ENCODE measurements around the gene SPOUT1. TPM values are rescaled to one million over a fixed set of nuclear protein-coding genes. Genes with fewer than 3 reads are reported as not detected.

SPOUT1 gene
- total and polyA plus RNA-seq, 2 of the 13 experiments (the other 11 are each of a cell fraction or from before 2014, with no cell fraction given): 39.0 to 45.8 TPM

- peak; percentile 60 for TF ChIP-seq MXD1 (CRISPR knock-in tag; IDR thresholded peaks at IDR 0.05)
- 0 out of 2 replicates have a peak, but pooled peaks have one; percentile 57 for TF ChIP-seq ZNF572 (CRISPR knock-in tag; IDR thresholded peaks at IDR 0.05)
- TF ChIP-seq SETDB1 (CRISPR knock-in tag; IDR thresholded peaks at IDR 0.05; ENCODE audit: borderline replicate concordance): no peak
- TF ChIP-seq ZNF543 (CRISPR knock-in tag; IDR thresholded peaks at IDR 0.05): 0 out of 2 replicates have a peak, but pooled peaks have one; percentile 36
- TF ChIP-seq ZNF143 (CRISPR knock-in tag; IDR thresholded peaks at IDR 0.05): peak; percentile 45; the same call in 1 of the 2 replicates
- peak; percentile 81; the same call in 1 of the 2 replicates for TF ChIP-seq FOXC1 (CRISPR knock-in tag; IDR thresholded peaks at IDR 0.05; ENCODE audit: borderline replicate concordance)
- TF ChIP-seq SMAD3 (CRISPR knock-in tag; IDR thresholded peaks at IDR 0.05): peak; percentile 70
- no peak for TF ChIP-seq HMG20A (CRISPR knock-in tag; IDR thresholded peaks at IDR 0.05; ENCODE audit: borderline replicate concordance)
- peak; percentile 99 for TF ChIP-seq ZBTB25 (CRISPR knock-in tag; IDR thresholded peaks at IDR 0.05)
- peak; percentile 71; the same call in 1 of the 2 replicates for TF ChIP-seq ZNF770 (CRISPR knock-in tag; IDR thresholded peaks at IDR 0.05)
- TF ChIP-seq ZBTB26 (CRISPR knock-in tag; IDR thresholded peaks at IDR 0.05; ENCODE audit: borderline replicate concordance): peak; percentile 65; the same call in 1 of the 2 replicates
- no peak for TF ChIP-seq AHDC1 (CRISPR knock-in tag; IDR thresholded peaks at IDR 0.05; ENCODE audit: borderline replicate concordance)
- 0 out of 2 replicates have a peak, but pooled peaks have one; percentile 19 for TF ChIP-seq ZNF7 (CRISPR knock-in tag; IDR thresholded peaks at IDR 0.05)
- no peak for TF ChIP-seq PBX2 (CRISPR knock-in tag; IDR thresholded peaks at IDR 0.05)
- TF ChIP-seq MXD4 (CRISPR knock-in tag; IDR thresholded peaks at IDR 0.05): peak; percentile 93
- TF ChIP-seq BORCS8-MEF2B (CRISPR knock-in tag; IDR thresholded peaks at IDR 0.05): peak; percentile 86
Measured at GRCh38 chr9:128771745-128772519, 57.7 kb downstream of the SPOUT1 start, which contains the start of gene ZER1 (continued).
